ENCODE measurements around the gene ZNF592. TPM values are rescaled to one million over a fixed set of nuclear protein-coding genes. Genes with fewer than 3 reads are reported as not detected.
A peak's percentile ranks its signal among the peaks of the same experiment; 100 is the strongest.

Gene ZNF592
- total and polyA plus RNA-seq, 2 of the 13 experiments (the other 11 are each of a cell fraction or from before 2014, with no cell fraction given), result 8.2 to 9.8 TPM

DNA sequence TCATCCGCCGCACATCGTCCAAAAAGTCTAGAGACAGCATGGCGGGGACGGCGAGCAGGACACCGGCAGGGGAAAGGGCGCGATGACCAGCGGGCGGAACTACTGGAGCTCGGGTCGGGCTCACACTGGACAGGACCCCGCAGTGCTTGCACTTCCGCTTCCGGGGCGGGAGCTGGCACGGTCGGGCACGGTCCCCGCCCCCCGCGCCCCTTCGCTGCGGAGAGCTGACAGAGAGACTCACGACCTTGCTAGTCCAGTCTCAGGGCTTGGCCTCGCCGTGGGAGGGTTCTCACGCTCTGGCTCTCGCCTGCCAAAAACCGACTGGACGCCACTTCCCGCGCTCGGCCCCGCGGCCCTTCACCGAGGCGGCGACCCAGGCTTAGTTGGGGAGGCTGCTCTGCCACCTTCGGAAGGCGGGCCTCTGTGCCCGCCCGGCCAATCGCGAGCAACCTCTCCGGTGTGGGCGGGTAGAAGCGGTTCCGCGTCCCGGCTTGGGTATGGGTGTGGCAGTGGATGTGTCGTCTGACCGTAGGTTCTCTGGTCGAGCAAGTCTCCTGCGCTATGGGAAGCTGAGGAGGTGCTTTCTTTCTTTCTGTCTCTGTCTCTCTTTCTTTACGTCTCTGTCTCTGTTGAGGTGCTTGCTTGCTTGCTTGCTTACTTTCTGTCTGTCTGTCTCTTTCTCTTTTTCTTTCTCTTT, 32.2 kb upstream of the ZNF592 start, which contains the start of gene SEC11A (continued):
- TF ChIP-seq, protein P1, sequence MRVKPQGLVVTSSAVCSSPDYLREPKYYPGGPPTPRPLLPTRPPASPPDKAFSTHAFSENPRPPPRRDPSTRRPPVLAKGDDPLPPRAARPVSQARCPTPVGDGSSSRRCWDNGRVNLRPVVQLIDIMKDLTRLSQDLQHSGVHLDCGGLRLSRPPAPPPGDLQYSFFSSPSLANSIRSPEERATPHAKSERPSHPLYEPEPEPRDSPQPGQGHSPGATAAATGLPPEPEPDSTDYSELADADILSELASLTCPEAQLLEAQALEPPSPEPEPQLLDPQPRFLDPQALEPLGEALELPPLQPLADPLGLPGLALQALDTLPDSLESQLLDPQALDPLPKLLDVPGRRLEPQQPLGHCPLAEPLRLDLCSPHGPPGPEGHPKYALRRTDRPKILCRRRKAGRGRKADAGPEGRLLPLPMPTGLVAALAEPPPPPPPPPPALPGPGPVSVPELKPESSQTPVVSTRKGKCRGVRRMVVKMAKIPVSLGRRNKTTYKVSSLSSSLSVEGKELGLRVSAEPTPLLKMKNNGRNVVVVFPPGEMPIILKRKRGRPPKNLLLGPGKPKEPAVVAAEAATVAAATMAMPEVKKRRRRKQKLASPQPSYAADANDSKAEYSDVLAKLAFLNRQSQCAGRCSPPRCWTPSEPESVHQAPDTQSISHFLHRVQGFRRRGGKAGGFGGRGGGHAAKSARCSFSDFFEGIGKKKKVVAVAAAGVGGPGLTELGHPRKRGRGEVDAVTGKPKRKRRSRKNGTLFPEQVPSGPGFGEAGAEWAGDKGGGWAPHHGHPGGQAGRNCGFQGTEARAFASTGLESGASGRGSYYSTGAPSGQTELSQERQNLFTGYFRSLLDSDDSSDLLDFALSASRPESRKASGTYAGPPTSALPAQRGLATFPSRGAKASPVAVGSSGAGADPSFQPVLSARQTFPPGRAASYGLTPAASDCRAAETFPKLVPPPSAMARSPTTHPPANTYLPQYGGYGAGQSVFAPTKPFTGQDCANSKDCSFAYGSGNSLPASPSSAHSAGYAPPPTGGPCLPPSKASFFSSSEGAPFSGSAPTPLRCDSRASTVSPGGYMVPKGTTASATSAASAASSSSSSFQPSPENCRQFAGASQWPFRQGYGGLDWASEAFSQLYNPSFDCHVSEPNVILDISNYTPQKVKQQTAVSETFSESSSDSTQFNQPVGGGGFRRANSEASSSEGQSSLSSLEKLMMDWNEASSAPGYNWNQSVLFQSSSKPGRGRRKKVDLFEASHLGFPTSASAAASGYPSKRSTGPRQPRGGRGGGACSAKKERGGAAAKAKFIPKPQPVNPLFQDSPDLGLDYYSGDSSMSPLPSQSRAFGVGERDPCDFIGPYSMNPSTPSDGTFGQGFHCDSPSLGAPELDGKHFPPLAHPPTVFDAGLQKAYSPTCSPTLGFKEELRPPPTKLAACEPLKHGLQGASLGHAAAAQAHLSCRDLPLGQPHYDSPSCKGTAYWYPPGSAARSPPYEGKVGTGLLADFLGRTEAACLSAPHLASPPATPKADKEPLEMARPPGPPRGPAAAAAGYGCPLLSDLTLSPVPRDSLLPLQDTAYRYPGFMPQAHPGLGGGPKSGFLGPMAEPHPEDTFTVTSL (CRISPR knock-in tag; IDR thresholded peaks at IDR 0.05; ENCODE audit: borderline replicate concordance), result no peak
- TF ChIP-seq ZNF773 (CRISPR knock-in tag; IDR thresholded peaks at IDR 0.05; ENCODE audit: borderline replicate concordance), result peak; percentile 80; the same call in 1 of the 2 replicates
- TF ChIP-seq, protein P2, sequence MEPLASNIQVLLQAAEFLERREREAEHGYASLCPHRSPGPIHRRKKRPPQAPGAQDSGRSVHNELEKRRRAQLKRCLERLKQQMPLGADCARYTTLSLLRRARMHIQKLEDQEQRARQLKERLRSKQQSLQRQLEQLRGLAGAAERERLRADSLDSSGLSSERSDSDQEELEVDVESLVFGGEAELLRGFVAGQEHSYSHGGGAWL (CRISPR knock-in tag; IDR thresholded peaks at IDR 0.05), result peak; percentile 66; the same call in 1 of the 2 replicates
- TF ChIP-seq ZNF546 (CRISPR knock-in tag; conservative IDR thresholded peaks at IDR 0.05), result peak; percentile 77; the same call in 1 of the 2 replicates
- TF ChIP-seq, protein P3, sequence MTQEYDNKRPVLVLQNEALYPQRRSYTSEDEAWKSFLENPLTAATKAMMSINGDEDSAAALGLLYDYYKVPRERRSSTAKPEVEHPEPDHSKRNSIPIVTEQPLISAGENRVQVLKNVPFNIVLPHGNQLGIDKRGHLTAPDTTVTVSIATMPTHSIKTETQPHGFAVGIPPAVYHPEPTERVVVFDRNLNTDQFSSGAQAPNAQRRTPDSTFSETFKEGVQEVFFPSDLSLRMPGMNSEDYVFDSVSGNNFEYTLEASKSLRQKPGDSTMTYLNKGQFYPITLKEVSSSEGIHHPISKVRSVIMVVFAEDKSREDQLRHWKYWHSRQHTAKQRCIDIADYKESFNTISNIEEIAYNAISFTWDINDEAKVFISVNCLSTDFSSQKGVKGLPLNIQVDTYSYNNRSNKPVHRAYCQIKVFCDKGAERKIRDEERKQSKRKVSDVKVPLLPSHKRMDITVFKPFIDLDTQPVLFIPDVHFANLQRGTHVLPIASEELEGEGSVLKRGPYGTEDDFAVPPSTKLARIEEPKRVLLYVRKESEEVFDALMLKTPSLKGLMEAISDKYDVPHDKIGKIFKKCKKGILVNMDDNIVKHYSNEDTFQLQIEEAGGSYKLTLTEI (CRISPR knock-in tag; conservative IDR thresholded peaks at IDR 0.05), result no peak
- TF ChIP-seq MAF1 (CRISPR knock-in tag; IDR thresholded peaks at IDR 0.05; ENCODE audit: borderline replicate concordance), result no peak
- peak; percentile 54; the same call in 1 of the 2 replicates for TF ChIP-seq NCOA2 (CRISPR knock-in tag; IDR thresholded peaks at IDR 0.05)
- TF ChIP-seq, protein P4, sequence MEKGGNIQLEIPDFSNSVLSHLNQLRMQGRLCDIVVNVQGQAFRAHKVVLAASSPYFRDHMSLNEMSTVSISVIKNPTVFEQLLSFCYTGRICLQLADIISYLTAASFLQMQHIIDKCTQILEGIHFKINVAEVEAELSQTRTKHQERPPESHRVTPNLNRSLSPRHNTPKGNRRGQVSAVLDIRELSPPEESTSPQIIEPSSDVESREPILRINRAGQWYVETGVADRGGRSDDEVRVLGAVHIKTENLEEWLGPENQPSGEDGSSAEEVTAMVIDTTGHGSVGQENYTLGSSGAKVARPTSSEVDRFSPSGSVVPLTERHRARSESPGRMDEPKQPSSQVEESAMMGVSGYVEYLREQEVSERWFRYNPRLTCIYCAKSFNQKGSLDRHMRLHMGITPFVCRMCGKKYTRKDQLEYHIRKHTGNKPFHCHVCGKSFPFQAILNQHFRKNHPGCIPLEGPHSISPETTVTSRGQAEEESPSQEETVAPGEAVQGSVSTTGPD (CRISPR knock-in tag; IDR thresholded peaks at IDR 0.05), result no peak
- TF ChIP-seq NR2F2 (IDR thresholded peaks at IDR 0.05; ENCODE audit: borderline replicate concordance, low read depth), result peak; percentile 5; the same call in 1 of the 2 replicates
- TF ChIP-seq ZNF577 (CRISPR knock-in tag; IDR thresholded peaks at IDR 0.05; ENCODE audit: borderline replicate concordance, low read depth), result no peak
- peak; percentile 13; the same call in 1 of the 2 replicates for TF ChIP-seq REPIN1 (CRISPR knock-in tag; IDR thresholded peaks at IDR 0.05; ENCODE audit: borderline replicate concordance, low read depth)
- TF ChIP-seq RFXANK (CRISPR knock-in tag; IDR thresholded peaks at IDR 0.05), result 0 out of 2 replicates have a peak, but pooled peaks have one; percentile 62
- 0 out of 2 replicates have a peak, but pooled peaks have one; percentile 37 for TF ChIP-seq ZNF850 (CRISPR knock-in tag; conservative IDR thresholded peaks at IDR 0.05)
- TF ChIP-seq, protein P5, sequence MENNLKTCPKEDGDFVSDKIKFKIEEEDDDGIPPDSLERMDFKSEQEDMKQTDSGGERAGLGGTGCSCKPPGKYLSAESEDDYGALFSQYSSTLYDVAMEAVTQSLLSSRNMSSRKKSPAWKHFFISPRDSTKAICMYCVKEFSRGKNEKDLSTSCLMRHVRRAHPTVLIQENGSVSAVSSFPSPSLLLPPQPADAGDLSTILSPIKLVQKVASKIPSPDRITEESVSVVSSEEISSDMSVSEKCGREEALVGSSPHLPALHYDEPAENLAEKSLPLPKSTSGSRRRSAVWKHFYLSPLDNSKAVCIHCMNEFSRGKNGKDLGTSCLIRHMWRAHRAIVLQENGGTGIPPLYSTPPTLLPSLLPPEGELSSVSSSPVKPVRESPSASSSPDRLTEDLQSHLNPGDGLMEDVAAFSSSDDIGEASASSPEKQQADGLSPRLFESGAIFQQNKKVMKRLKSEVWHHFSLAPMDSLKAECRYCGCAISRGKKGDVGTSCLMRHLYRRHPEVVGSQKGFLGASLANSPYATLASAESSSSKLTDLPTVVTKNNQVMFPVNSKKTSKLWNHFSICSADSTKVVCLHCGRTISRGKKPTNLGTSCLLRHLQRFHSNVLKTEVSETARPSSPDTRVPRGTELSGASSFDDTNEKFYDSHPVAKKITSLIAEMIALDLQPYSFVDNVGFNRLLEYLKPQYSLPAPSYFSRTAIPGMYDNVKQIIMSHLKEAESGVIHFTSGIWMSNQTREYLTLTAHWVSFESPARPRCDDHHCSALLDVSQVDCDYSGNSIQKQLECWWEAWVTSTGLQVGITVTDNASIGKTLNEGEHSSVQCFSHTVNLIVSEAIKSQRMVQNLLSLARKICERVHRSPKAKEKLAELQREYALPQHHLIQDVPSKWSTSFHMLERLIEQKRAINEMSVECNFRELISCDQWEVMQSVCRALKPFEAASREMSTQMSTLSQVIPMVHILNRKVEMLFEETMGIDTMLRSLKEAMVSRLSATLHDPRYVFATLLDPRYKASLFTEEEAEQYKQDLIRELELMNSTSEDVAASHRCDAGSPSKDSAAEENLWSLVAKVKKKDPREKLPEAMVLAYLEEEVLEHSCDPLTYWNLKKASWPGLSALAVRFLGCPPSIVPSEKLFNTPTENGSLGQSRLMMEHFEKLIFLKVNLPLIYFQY (CRISPR knock-in tag; IDR thresholded peaks at IDR 0.05; ENCODE audit: borderline replicate concordance), result 0 out of 2 replicates have a peak, but pooled peaks have one; percentile 15
- TF ChIP-seq ZNF207 (IDR thresholded peaks at IDR 0.05; ENCODE audit: borderline replicate concordance), result no peak
